H1 (cell line): ENCODE measurements around the gene KLF7. TPM values are rescaled to one million over a fixed set of nuclear protein-coding genes. Genes with fewer than 3 reads are reported as not detected.

Experiments
- CTCF ChIA-PET: fragments of 300-600 bp; sonication (Branson Sonifier 250); formaldehyde crosslinking; loops from one replicate; lab custom pipeline; 2021; ENCODE audit not compliant: partially characterized antibody; lab: Charles Lee
- POLR2A ChIA-PET: fragments of 300-600 bp; sonication (Branson Sonifier 250); formaldehyde crosslinking; loops from one replicate; lab custom pipeline; 2021; ENCODE audit warnings: inconsistent platforms; ENCODE audit not compliant: partially characterized antibody; lab: Charles Lee
- DNase-seq, 2 experiments: peaks; one replicate each; pipeline versions ENCODE4 v3.0.0 to v3.0.0-alpha.2; 2010 to 2022; ENCODE audit warnings: low spot score in 2 of 2, low read depth in 1 of 2, mixed read lengths in 1 of 2
- FAIRE-seq: peaks from 2 replicates; lab custom pipeline; 2011; peaks lifted over from hg19 to GRCh38; lab: Jason Lieb, UNC
- H2AFZ ChIP-seq: 2 replicates; pipeline ENCODE4 v1.8.1; 2012; ENCODE audit warnings: low read length, inconsistent platforms
- H2AK5ac ChIP-seq: 2 replicates; pipeline ENCODE4 v1.6.1; 2013; ENCODE audit warnings: low read depth, low read length
- H2BK120ac ChIP-seq: replicated peaks from 2 replicates; pipeline ENCODE3; 2013; ENCODE audit warnings: low read depth, low read length, inconsistent platforms
- H2BK12ac ChIP-seq: 2 replicates; pipeline ENCODE4 v1.6.1; 2013; ENCODE audit warnings: low read depth, low read length
- H2BK15ac ChIP-seq: 2 replicates; pipeline ENCODE4 v1.6.1; 2013; ENCODE audit warnings: low read length
- H2BK20ac ChIP-seq: 2 replicates; pipeline ENCODE4 v1.6.1; 2013; ENCODE audit warnings: low read length
- H2BK5ac ChIP-seq: 2 replicates; pipeline ENCODE4 v1.6.1; 2013; ENCODE audit warnings: low read depth, low read length
- H3K14ac ChIP-seq: 2 replicates; pipeline ENCODE4 v1.6.1; 2013; ENCODE audit warnings: inconsistent platforms; ENCODE audit not compliant: insufficient read length
- H3K18ac ChIP-seq: 2 replicates; pipeline ENCODE4 v1.6.1; 2013; ENCODE audit warnings: low read length; ENCODE audit errors: extremely low read depth
- H3K23ac ChIP-seq: 2 replicates; pipeline ENCODE4 v1.6.1; 2013; ENCODE audit warnings: inconsistent platforms; ENCODE audit not compliant: insufficient read length
- H3K23me2 ChIP-seq: 2 replicates; pipeline ENCODE4 v1.6.1; 2013; ENCODE audit warnings: low read depth, low read length
- H3K27ac ChIP-seq: 2 replicates; pipeline ENCODE4 v1.6.1; 2011; ENCODE audit warnings: low read depth, low read length, inconsistent platforms
- H3K27me3 ChIP-seq, 4 experiments: replicated peaks in 1 of 4; 1 replicate in 1 of 4; 2 replicates in 3 of 4; pipeline versions ENCODE4 v1.6.1 to v1.8.1; 2011 to 2013; ENCODE audit warnings: low read length in 3 of 4, mild to moderate bottlenecking in 3 of 4, inconsistent platforms in 2 of 4, mixed read lengths in 2 of 4, moderate library complexity in 1 of 4; ENCODE audit not compliant: control insufficient read depth in 3 of 4, insufficient read depth in 3 of 4; ENCODE audit errors: extremely low read depth in 1 of 4
- H3K36me3 ChIP-seq, 4 experiments: 2 replicates each; pipeline versions ENCODE4 v1.6.1 to v1.8.1; 2011 to 2013; ENCODE audit warnings: mild to moderate bottlenecking in 4 of 4, low read length in 3 of 4, moderate library complexity in 2 of 4, control low read depth in 1 of 4, inconsistent platforms in 1 of 4; ENCODE audit not compliant: insufficient read depth in 4 of 4, control insufficient read depth in 2 of 4
- H3K4ac ChIP-seq: replicated peaks from 2 replicates; pipeline ENCODE3; 2013; ENCODE audit warnings: low read length, low read depth, mixed read lengths, inconsistent platforms; ENCODE audit not compliant: insufficient read length
- H3K4me1 ChIP-seq, 4 experiments: replicated peaks in 1 of 4; 1 replicate in 1 of 4; 2 replicates in 3 of 4; pipeline versions ENCODE4 v1.6.1 to v1.8.1; 2011 to 2013; ENCODE audit warnings: low read length in 3 of 4, inconsistent platforms in 2 of 4, mixed read lengths in 1 of 4; ENCODE audit not compliant: insufficient read depth in 4 of 4, control insufficient read depth in 3 of 4
- H3K4me2 ChIP-seq, 2 experiments: 2 replicates each; pipeline versions ENCODE4 v1.6.1 to v1.8.1; 2011 to 2013; ENCODE audit warnings: low read depth in 2 of 2, low read length in 2 of 2, control low read depth in 1 of 2, inconsistent platforms in 1 of 2, mild to moderate bottlenecking in 1 of 2; ENCODE audit not compliant: insufficient read depth in 1 of 2
- H3K4me3 ChIP-seq, 4 experiments: fragments of 200-600, 300-600 bp in 1 of 4; sonication (generic), shearing (Covaris generic), sonication (Bioruptor Twin) in 1 of 4; 2 replicates each; pipeline versions ENCODE4 v1.5.1 to v1.8.1; 2011 to 2016; ENCODE audit warnings: low read length in 4 of 4, low read depth in 3 of 4, control low read depth in 2 of 4, inconsistent platforms in 2 of 4, mild to moderate bottlenecking in 2 of 4, mixed read lengths in 1 of 4, moderate library complexity in 1 of 4; ENCODE audit not compliant: insufficient read depth in 2 of 4; ENCODE audit errors: extremely low read depth in 1 of 4
- H3K56ac ChIP-seq: replicated peaks from 2 replicates; pipeline ENCODE3; 2013; ENCODE audit warnings: low read depth, mild to moderate bottlenecking, mixed read lengths, low read length, inconsistent platforms; ENCODE audit not compliant: insufficient read length
- H3K79me1 ChIP-seq: 2 replicates; pipeline ENCODE4 v1.6.1; 2013; ENCODE audit warnings: low read depth, low read length, control low read depth
- H3K79me2 ChIP-seq, 2 experiments: 2 replicates each; pipeline versions ENCODE4 v1.6.1 to v1.8.1; 2012 to 2013; ENCODE audit warnings: low read length in 2 of 2, mild to moderate bottlenecking in 2 of 2, inconsistent platforms in 1 of 2; ENCODE audit not compliant: insufficient read depth in 2 of 2, control insufficient read depth in 1 of 2
- H3K9ac ChIP-seq, 4 experiments: replicated peaks in 1 of 4; 1 replicate in 1 of 4; 2 replicates in 3 of 4; pipeline versions ENCODE4 v1.6.1 to v1.8.1; 2011 to 2013; ENCODE audit warnings: low read depth in 3 of 4, low read length in 3 of 4, control low read depth in 2 of 4, mild to moderate bottlenecking in 2 of 4, moderate library complexity in 2 of 4, inconsistent platforms in 1 of 4; ENCODE audit errors: extremely low read depth in 1 of 4
- H3K9me3 ChIP-seq, 2 experiments: 2 replicates each; pipeline versions ENCODE4 v1.6.1 to v1.8.1; 2012 to 2013; ENCODE audit warnings: mild to moderate bottlenecking in 2 of 2, moderate library complexity in 2 of 2, control low read depth in 1 of 2, inconsistent platforms in 1 of 2, low read depth in 1 of 2, low read length in 1 of 2, mixed read lengths in 1 of 2; ENCODE audit not compliant: insufficient read depth in 2 of 2
- H4K20me1 ChIP-seq, 2 experiments: replicated peaks in 1 of 2; 2 replicates each; pipeline versions ENCODE3 to v1.8.1; 2011 to 2013; ENCODE audit warnings: inconsistent platforms in 2 of 2, low read length in 2 of 2, mild to moderate bottlenecking in 1 of 2; ENCODE audit not compliant: insufficient read depth in 2 of 2, control insufficient read depth in 1 of 2
- H4K5ac ChIP-seq: 2 replicates; pipeline ENCODE4 v1.6.1; 2013; ENCODE audit warnings: low read length, low read depth, mixed read lengths, inconsistent platforms; ENCODE audit not compliant: insufficient read length
- H4K8ac ChIP-seq: 2 replicates; pipeline ENCODE4 v1.8.0; 2013; ENCODE audit warnings: mild to moderate bottlenecking, moderate library complexity, low read length, inconsistent platforms; ENCODE audit not compliant: insufficient read depth; ENCODE audit errors: extremely low read depth
- H4K91ac ChIP-seq: replicated peaks from 2 replicates; pipeline ENCODE3; 2013; ENCODE audit warnings: low read length, mixed read lengths, inconsistent platforms; ENCODE audit not compliant: insufficient read length
- CREB1 ChIP-seq: IDR thresholded peaks from 2 replicates; pipeline ENCODE4 v1.6.1; 2012; ENCODE audit warnings: inconsistent platforms
- EGR1 ChIP-seq: IDR thresholded peaks from 2 replicates; pipeline ENCODE4 v1.6.1; 2011; ENCODE audit warnings: low read depth, low read length, borderline replicate concordance
- FOSL1 ChIP-seq: IDR thresholded peaks from 2 replicates; pipeline ENCODE4 v1.6.1; 2011; ENCODE audit warnings: mild to moderate bottlenecking, low read depth, low read length, moderate library complexity; ENCODE audit not compliant: insufficient read depth
- HDAC6 ChIP-seq: IDR thresholded peaks from one replicate; pipeline ENCODE4 v1.7.1; 2012; ENCODE audit warnings: low read depth, mild to moderate bottlenecking, inconsistent platforms, low read length, moderate library complexity
- NANOG ChIP-seq: IDR thresholded peaks from 2 replicates; pipeline ENCODE4 v1.6.1; 2011; ENCODE audit warnings: low read length, low read depth, mild to moderate bottlenecking, inconsistent platforms; ENCODE audit not compliant: insufficient read depth, poor library complexity, severe bottlenecking
- RXRA ChIP-seq: IDR thresholded peaks from 2 replicates; pipeline ENCODE4 v1.6.1; 2011; ENCODE audit warnings: low read depth, mild to moderate bottlenecking, low read length, moderate library complexity; ENCODE audit not compliant: insufficient read depth
- TAF1 ChIP-seq: IDR thresholded peaks from 2 replicates; pipeline ENCODE4 v1.6.1; 2011; ENCODE audit warnings: mild to moderate bottlenecking, low read depth, low read length
- USF2 ChIP-seq: IDR thresholded peaks from 2 replicates; pipeline ENCODE4 v1.6.1; 2011; ENCODE audit warnings: low read length, improper control_type of control experiment
- WGBS, 2 experiments: shearing (Covaris generic) in 1 of 2; methylation state at CpG; one replicate each; pipeline versions ENCODE4 v1.1.6 to v1.1.7; 2013 to 2015; ENCODE audit warnings: low lambda C conversion rate in 2 of 2, mixed read lengths in 2 of 2, inconsistent platforms in 1 of 2, low coverage in 1 of 2, missing lambda C conversion rate in 1 of 2; ENCODE audit not compliant: insufficient replicate concordance in 2 of 2, insufficient coverage in 1 of 2, insufficient read length in 1 of 2; ENCODE audit errors: extremely low coverage in 1 of 2, missing lambda C conversion rate in 1 of 2; 5-methylcytosine and 5-hydroxymethylcytosine counted together
- polyA plus RNA-seq, 7 experiments: library from polyadenylated mRNA; depleted of rRNA in 3 of 7; stranded (reverse) in 5 of 7; unstranded in 2 of 7; fragments of >200 nt in 5 of 7; fragments of 200-250 nt in 2 of 7; gene quantifications; 1 replicate in 5 of 7; 2 replicates in 1 of 7; 4 replicates in 1 of 7; pipeline versions ENCODE4 v1.2.1 to v1.2.3, GENCODE V29; 2011 to 2013; ENCODE audit warnings: missing spikeins in 2 of 7, mixed read lengths in 2 of 7
- total RNA-seq: library from RNA; stranded (reverse); fragmentation: NEBNext Ultra II Directional; extraction: Animal tissue kit (Norgen Biotek cat#: 25700); gene quantifications from 2 replicates; pipeline ENCODE4 v1.2.1, GENCODE V29; 2021

The KLF7 gene
- total and polyA plus RNA-seq, 2 of the 8 experiments (the other 6 are each of a cell fraction or from before 2014, with no cell fraction given): 9.6 to 23.3 TPM

GRCh38 chr2:207082619-207083018 is 83.1 kb downstream of the KLF7 start:
- H3K14ac ChIP-seq: no peak overlapping the region
- H3K79me2 ChIP-seq: no peaks in the 10 kb centered on the region; a peak in 1 of 4 replicates
- no peak overlapping the region for H3K56ac ChIP-seq
- no peak overlapping the region for H2BK12ac ChIP-seq
- ChIA-PET CTCF (interaction anchor here (0.7 to 1.1 kb wide), 3 partner anchors 16 to 390 kb away, joined by 3 read pairs; no protein-coding TSS in a partner anchor), POLR2A (interaction anchor here (0.6 kb wide), 1 partner anchor 16 kb away, joined by 4 read pairs; no protein-coding TSS in a partner anchor)
- H2BK120ac ChIP-seq: no peak overlapping the region
- H2BK15ac ChIP-seq: no peak overlapping the region
- no peak overlapping the region for H3K18ac ChIP-seq
- no peak overlapping the region for H3K23ac ChIP-seq
- H3K36me3 ChIP-seq: peaks cover 0 to 15% (median 7%) of the 10 kb centered on the region in 4 experiments; a peak in 6 of 8 replicates
- no peak overlapping the region for H3K27ac ChIP-seq
- H3K4me3 ChIP-seq: no peak overlapping the region
- no peaks in the 10 kb centered on the region for H3K27me3 ChIP-seq
- 0 out of 2 replicates have a peak, but pooled peaks cover 2% of the 10 kb centered on the region for H3K79me1 ChIP-seq
- H4K20me1 ChIP-seq: no peaks in the 10 kb centered on the region
- no peak overlapping the region for H3K4me2 ChIP-seq
- no peak overlapping the region for H2BK20ac ChIP-seq
- no peak overlapping the region for H3K9ac ChIP-seq
- 84% methylated on average over 4 of the region's 4 CpGs; no CpG with 5 or more reads in 1 of the 2 experiments for WGBS, 2 experiments
- H3K9me3 ChIP-seq: no peaks in the 10 kb centered on the region
- H2BK5ac ChIP-seq: no peak overlapping the region
- no peak overlapping the region for H3K4ac ChIP-seq
- H4K5ac ChIP-seq: no peak overlapping the region
- TF ChIP-seq NANOG: no peak
- TF ChIP-seq RXRA: no peak
- no peak for TF ChIP-seq EGR1
- no peak for TF ChIP-seq FOSL1
- no peak for TF ChIP-seq HDAC6
- TF ChIP-seq TAF1: no peak
- no peak for TF ChIP-seq CREB1
- TF ChIP-seq USF2: no peak
- H4K91ac ChIP-seq: no peak overlapping the region
- H2AK5ac ChIP-seq: no peak overlapping the region
- no peaks in the 10 kb centered on the region for H3K4me1 ChIP-seq
- FAIRE-seq: no peak
- DNase-seq: no peak
- no peaks in the 10 kb centered on the region for H3K23me2 ChIP-seq
- H2AFZ ChIP-seq: no peak overlapping the region
- H4K8ac ChIP-seq: no peak overlapping the region
